Pericardium fibroblast (primary cell): ENCODE results near the gene HAUS8. TPM values are rescaled to one million over a fixed set of nuclear protein-coding genes. Genes with fewer than 3 reads are reported as not detected.

Experiments
- total RNA-seq: library from RNA; depleted of rRNA; stranded (reverse); fragments of >200 nt; gene quantifications from 2 replicates; pipeline ENCODE4 v1.2.3, GENCODE V29; 2015

Gene HAUS8
- 0.94 and 1.8 TPM in 2 replicates for total RNA-seq

GRCh38 chr19:17075035-17075863, at the start of gene HAUS8, which contains the start of gene MYO9B:
TSS of gene HAUS8 (minus strand) at chr19:17075452. CDS start at chr19:17075422, 30 bp downstream.
TSS of gene MYO9B (plus strand) at chr19:17075777. CDS start at chr19:17101718, 25,941 bp downstream.

DNA sequence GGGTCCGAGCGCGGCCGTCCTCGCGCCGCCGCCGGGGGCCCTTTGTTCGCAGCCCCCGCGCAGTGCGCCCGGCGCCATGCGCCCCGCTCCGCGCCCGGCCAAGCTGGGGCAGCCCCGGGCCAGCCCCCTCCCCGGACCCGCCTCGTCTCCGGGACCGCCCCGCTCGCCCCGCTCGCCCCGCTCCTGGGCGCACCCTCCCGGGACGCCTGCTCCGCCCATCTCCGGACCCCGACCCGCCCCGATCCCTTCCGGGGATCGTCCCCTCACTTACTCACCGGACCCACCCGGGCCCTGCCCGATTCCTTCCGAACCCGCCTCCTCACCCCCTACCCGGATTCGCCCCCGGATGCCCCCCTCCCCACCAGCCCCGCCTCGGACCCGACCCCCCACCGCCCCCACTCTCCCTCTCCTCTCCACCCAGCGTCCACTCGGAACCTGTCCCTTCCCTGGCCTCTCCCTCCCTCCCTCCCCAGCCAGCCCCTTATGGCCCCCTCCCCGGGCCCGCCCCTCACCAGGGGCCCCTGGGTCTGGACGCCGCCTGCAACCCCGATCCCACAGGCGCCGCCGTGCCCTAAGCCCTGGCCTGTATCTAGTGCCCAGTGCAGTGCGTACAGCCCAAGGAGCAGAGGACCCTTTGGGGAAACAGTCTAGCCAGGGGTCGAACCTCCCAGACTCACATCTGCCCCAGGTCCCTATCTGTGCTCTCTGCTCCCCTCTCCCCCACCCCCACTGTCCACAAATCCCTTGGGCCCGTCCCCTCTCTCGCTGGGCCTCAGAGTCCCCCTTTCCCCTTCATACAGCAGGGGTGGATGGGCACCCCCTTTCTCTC, 48.3 kb downstream of the HAUS8 start, which contains the start of gene CPAMD8:
Gene CPAMD8, minus strand, starts transcription at position 105 of the 829 bp plus-strand sequence. CDS start 168 bp downstream, outside the sequence.

Other genes starting within 250 kb of the HAUS8 start
- 20.1 and 21.7 TPM in 2 replicates for gene SIN3B, start 246.1 kb downstream of the HAUS8 start, total RNA-seq
- gene F2RL3, start 186.5 kb downstream of the HAUS8 start, total RNA-seq = 0.26 TPM in 1 of 2 replicates, not detected in the other
- 1.7 and 3.7 TPM in 2 replicates for gene CPAMD8, start 48.6 kb downstream of the HAUS8 start, total RNA-seq
- gene MYO9B, start 325 bp upstream of the HAUS8 start, total RNA-seq = 31.8 and 45.2 TPM in 2 replicates
- gene USE1, start 139.9 kb upstream of the HAUS8 start, total RNA-seq = 22.8 and 24.3 TPM in 2 replicates
- gene OCEL1, start 150.8 kb upstream of the HAUS8 start, total RNA-seq = 6.8 and 7.1 TPM in 2 replicates
- 87.4 and 95.5 TPM in 2 replicates for gene NR2F6, start 170.5 kb upstream of the HAUS8 start, total RNA-seq
- gene USHBP1, start 189.3 kb upstream of the HAUS8 start, total RNA-seq = not detected in 2 replicates
- 50.9 and 80.4 TPM in 2 replicates for gene BABAM1, start 192.0 kb upstream of the HAUS8 start, total RNA-seq
- gene ANKLE1, start 206.4 kb upstream of the HAUS8 start, total RNA-seq = 1.3 TPM in 1 of 2 replicates, not detected in the other
- 9.1 and 19.4 TPM in 2 replicates for gene ABHD8, start 228.0 kb upstream of the HAUS8 start, total RNA-seq
- gene MRPL34, start 230.4 kb upstream of the HAUS8 start, total RNA-seq = 47.0 and 77.3 TPM in 2 replicates
- gene DDA1, start 234.1 kb upstream of the HAUS8 start, total RNA-seq = 9.8 and 22.3 TPM in 2 replicates